HEK293T (cell line): ENCODE results near the gene CD82.
"Not testable (repeated sequence)": the region's sequence is repeated elsewhere in the genome, so short reads cannot be mapped to it uniquely, and the experiment has no call there.

Source experiments
- CTCF ChIA-PET: fragments of 350-600 bp; formaldehyde crosslinking; extraction: SDS; loops from one replicate; lab custom pipeline; 2021; ENCODE audit warnings: antibody characterized with exemption, inconsistent platforms; lab: Yijun Ruan, JAX
- POLR2A ChIA-PET: fragments of 350-600 bp; formaldehyde crosslinking; extraction: SDS; loops from one replicate; lab custom pipeline; 2020; ENCODE audit warnings: antibody characterized with exemption, inconsistent platforms; lab: Yijun Ruan, JAX
- DNase-seq: peaks from one replicate; pipeline ENCODE4 v3.0.0; 2012; ENCODE audit warnings: mixed read lengths; ENCODE audit errors: extremely low spot score
- ARNT ChIP-seq: fragments of 450-650 bp; IDR thresholded peaks from 2 replicates; pipeline ENCODE4 v1.6.1; 2017; ENCODE audit warnings: mild to moderate bottlenecking
- BHLHE40 ChIP-seq: fragments of 450-650 bp; IDR thresholded peaks from 2 replicates; pipeline ENCODE4 v1.6.1; 2016; ENCODE audit warnings: mild to moderate bottlenecking, moderate library complexity, borderline replicate concordance
- CTBP1 ChIP-seq: fragments of 450-650 bp; IDR thresholded peaks from 2 replicates; pipeline ENCODE4 v1.6.1; 2016; ENCODE audit warnings: borderline replicate concordance
- ELF4 ChIP-seq: fragments of 450-650 bp; IDR thresholded peaks from 2 replicates; pipeline ENCODE4 v1.6.1; 2017; ENCODE audit warnings: antibody characterized with exemption
- FOXA1 ChIP-seq: fragments of 450-650 bp; IDR thresholded peaks from 2 replicates; pipeline ENCODE4 v1.6.1; 2016; ENCODE audit warnings: mild to moderate bottlenecking
- FOXK2 ChIP-seq: fragments of 450-650 bp; IDR thresholded peaks from 2 replicates; pipeline ENCODE4 v1.6.1; 2016; ENCODE audit warnings: mild to moderate bottlenecking
- FOXM1 ChIP-seq: fragments of 450-650 bp; IDR thresholded peaks from 2 replicates; pipeline ENCODE4 v1.6.1; 2017; ENCODE audit warnings: mild to moderate bottlenecking, borderline replicate concordance
- HDGF ChIP-seq: fragments of 450-650 bp; IDR thresholded peaks from 2 replicates; pipeline ENCODE4 v1.6.1; 2017; ENCODE audit warnings: antibody characterized with exemption, borderline replicate concordance
- L3MBTL2 ChIP-seq: fragments of 450-650 bp; conservative IDR thresholded peaks from 2 replicates; pipeline ENCODE4 v1.6.1; 2016; ENCODE audit warnings: mild to moderate bottlenecking
- LEF1 ChIP-seq: fragments of 450-650 bp; IDR thresholded peaks from 2 replicates; pipeline ENCODE4 v1.6.1; 2017; ENCODE audit warnings: mild to moderate bottlenecking, borderline replicate concordance
- NFRKB ChIP-seq: fragments of 450-650 bp; IDR thresholded peaks from 2 replicates; pipeline ENCODE4 v1.6.1; 2016; ENCODE audit warnings: mild to moderate bottlenecking, moderate library complexity
- PKNOX1 ChIP-seq: fragments of 450-650 bp; IDR thresholded peaks from 2 replicates; pipeline ENCODE4 v1.6.1; 2016
- SP1 ChIP-seq: fragments of 450-650 bp; IDR thresholded peaks from 2 replicates; pipeline ENCODE4 v1.6.1; 2017
- SUZ12 ChIP-seq: fragments of 450-650 bp; IDR thresholded peaks from 2 replicates; pipeline ENCODE4 v1.6.1; 2016; ENCODE audit warnings: mild to moderate bottlenecking
- TARDBP ChIP-seq: fragments of 450-650 bp; IDR thresholded peaks from 2 replicates; pipeline ENCODE4 v1.6.1; 2016
- ZNF384 ChIP-seq: fragments of 450-650 bp; IDR thresholded peaks from 2 replicates; pipeline ENCODE4 v1.6.1; 2016

Gene CD82

GRCh38 chr11:44654596-44654995, 89.1 kb downstream of the CD82 start:
- ChIA-PET POLR2A (no interaction called here), CTCF (no interaction called here)
- no peak for DNase-seq
- TF ChIP-seq NFRKB: no peak
- no peak for TF ChIP-seq FOXM1
- TF ChIP-seq FOXK2: no peak
- no peak for TF ChIP-seq PKNOX1
- TF ChIP-seq ARNT: no peak
- no peak for TF ChIP-seq HDGF
- TF ChIP-seq CTBP1: no peak
- TF ChIP-seq SUZ12: no peak
- no peak for TF ChIP-seq ELF4
- TF ChIP-seq SP1: no peak
- no peak for TF ChIP-seq BHLHE40
- no peak for TF ChIP-seq L3MBTL2
- TF ChIP-seq FOXA1: no peak
- TF ChIP-seq TARDBP: no peak

GRCh38 chr11:44657836-44658505, 92.5 kb downstream of the CD82 start:
- no peak for TF ChIP-seq FOXM1
- no peak for TF ChIP-seq L3MBTL2
- TF ChIP-seq TARDBP: no peak
- TF ChIP-seq SUZ12: no peak
- TF ChIP-seq ELF4: no peak
- no peak for TF ChIP-seq CTBP1
- TF ChIP-seq BHLHE40: no peak
- no peak for TF ChIP-seq FOXK2
- TF ChIP-seq SP1: no peak
- no peak for TF ChIP-seq PKNOX1
- ChIA-PET POLR2A (no interaction called here), CTCF (interaction anchor here (0.6 to 0.8 kb wide), 3 partner anchors 8 to 237 kb away, joined by 3 read pairs; no protein-coding TSS in a partner anchor)
- no peak for DNase-seq

GRCh38 chr11:44658506-44658850, 93.0 kb downstream of the CD82 start:
- ChIA-PET POLR2A (no interaction called here), CTCF (interaction anchor here (0.6 to 0.8 kb wide), 3 partner anchors 9 to 237 kb away, joined by 3 read pairs; no protein-coding TSS in a partner anchor)
- DNase-seq: peak; percentile 47
- TF ChIP-seq LEF1 (no peak), PKNOX1 (peak; percentile 54; the same call in 1 of the 2 replicates), TARDBP (no peak), SP1 (no peak)

GRCh38 chr11:44659641-44660040, 94.2 kb downstream of the CD82 start:
- TF ChIP-seq ZNF384 (no peak), SUZ12 (no peak), NFRKB (no peak), BHLHE40 (no peak), FOXA1 (no peak), ARNT (no peak), FOXM1 (no peak), HDGF (no peak), CTBP1 (no peak), FOXK2 (no peak), LEF1 (no peak), TARDBP (no peak), SP1 (no peak), ELF4 (no peak), PKNOX1 (no peak), L3MBTL2 (no peak)
- ChIA-PET CTCF (no interaction called here), POLR2A (no interaction called here)
- no peak for DNase-seq

- DNase-seq, CTCF ChIA-PET, POLR2A ChIA-PET: not testable (repeated sequence)
Observed at GRCh38 chr11:44660535-44660934, 95.1 kb downstream of the CD82 start.

GRCh38 chr11:44661311-44661717, 95.9 kb downstream of the CD82 start:
- no peak for DNase-seq
- TF ChIP-seq ARNT (no peak), NFRKB (no peak), L3MBTL2 (no peak), LEF1 (no peak), CTBP1 (no peak), ZNF384 (no peak), FOXA1 (no peak), SP1 (no peak), ELF4 (no peak), TARDBP (no peak), BHLHE40 (no peak), SUZ12 (no peak), FOXM1 (no peak), PKNOX1 (no peak), HDGF (no peak), FOXK2 (no peak)
- CTCF ChIA-PET: no interaction called here

More at GRCh38 chr11:44661311-44661717, 95.9 kb downstream of the CD82 start:
- POLR2A ChIA-PET: no interaction called here
